Kidney (tissue), 14 donors: ENCODE measurements around the gene NFKB1. TPM values are rescaled to one million over a fixed set of nuclear protein-coding genes. Genes with fewer than 3 reads are reported as not detected.
"Not testable (repeated sequence)": the region's sequence is repeated elsewhere in the genome, so short reads cannot be mapped to it uniquely, and the experiment has no call there.

Experiments
- DNase-seq, 5 donors: peaks; one replicate each; pipeline ENCODE4 v3.0.0-alpha.2; 2013 to 2020
- FAIRE-seq: peaks from 2 replicates; lab custom pipeline; 2012; peaks lifted over from hg19 to GRCh38; lab: Jason Lieb, UNC
- H3K27ac ChIP-seq, 2 donors: one replicate each; pipeline ENCODE4 v1.7.0; 2013; ENCODE audit warnings: low read depth in 2 of 2, low read length in 2 of 2, inconsistent platforms in 1 of 2
- H3K27me3 ChIP-seq: one replicate; pipeline ENCODE4 v1.7.1; 2013; ENCODE audit warnings: low read length, inconsistent platforms; ENCODE audit not compliant: control insufficient read depth, insufficient read depth
- H3K36me3 ChIP-seq, 3 donors: one replicate each; pipeline versions ENCODE4 v1.7.0 to v1.7.1; 2013; ENCODE audit warnings: low read length in 3 of 3, control low read depth in 1 of 3, inconsistent platforms in 1 of 3; ENCODE audit not compliant: insufficient read depth in 3 of 3, control insufficient read depth in 2 of 3
- H3K4me1 ChIP-seq, 3 donors: one replicate each; pipeline versions ENCODE4 v1.7.0 to v1.7.1; 2013; ENCODE audit warnings: low read length in 3 of 3, inconsistent platforms in 1 of 3, low read depth in 1 of 3; ENCODE audit not compliant: control insufficient read depth in 2 of 3, insufficient read depth in 2 of 3
- H3K4me3 ChIP-seq, 3 donors: one replicate each; pipeline versions ENCODE4 v1.7.0 to v1.8.1; 2013; ENCODE audit warnings: low read length in 3 of 3, control low read depth in 1 of 3, inconsistent platforms in 1 of 3
- H3K9ac ChIP-seq, 3 donors: one replicate each; pipeline versions ENCODE4 v1.7.0 to v1.7.1; 2013; ENCODE audit warnings: low read length in 3 of 3, control low read depth in 1 of 3, inconsistent platforms in 1 of 3
- H3K9me3 ChIP-seq, 3 donors: one replicate each; pipeline versions ENCODE4 v1.7.0 to v1.7.1; 2013; ENCODE audit warnings: low read length in 3 of 3, control low read depth in 1 of 3, inconsistent platforms in 1 of 3; ENCODE audit not compliant: control insufficient read depth in 2 of 3, insufficient read depth in 1 of 3
- CTCF ChIP-seq: IDR thresholded peaks from 3 replicates; pipeline ENCODE4 v1.5.1; 2012; ENCODE audit warnings: mild to moderate bottlenecking, moderate library complexity, borderline replicate concordance; ENCODE audit not compliant: insufficient read depth; ENCODE audit errors: extremely low read depth
- intact Hi-C: fragments of 100-400 bp; cut with DNase I; formaldehyde crosslinking; loops from one replicate; pipeline ENCODE4 v1.11.1; 2022
- polyA plus RNA-seq: library from polyadenylated mRNA; stranded (reverse); fragments of 350-450 nt; fragmentation: Illumina TruSeq; extraction: RNeasy Lipid Tissue Mini Kit (QIAGEN cat#74804); gene quantifications from one replicate; pipeline ENCODE4 v1.2.3, GENCODE V29; 2014; ENCODE audit warnings: low read depth, low replicate concordance; ENCODE audit not compliant: insufficient read depth
- total RNA-seq: library from RNA; stranded (reverse); fragmentation: NEBNext Ultra II Directional; extraction: Animal tissue kit (Norgen Biotek cat#: 25700); gene quantifications from one replicate; pipeline ENCODE4 v1.2.1, GENCODE V29; 2021
- donor health status: control.
- donor health status: control.
- donor health status: control.
- donor health status: control.
- donor health status: control.
- donor health status: DM: yes; HTN: yes; CAD: no.
- donor health status: Normal renal cell carcinoma (clear cell type).

Gene NFKB1
- total and polyA plus RNA-seq, 2 donors from 2014 or later = 10.1 to 56.9 TPM

GRCh38 chr4:102565696-102566095 lies 64.5 kb downstream of the NFKB1 start:
- H3K4me3 ChIP-seq = no peak overlapping the region
- H3K27ac ChIP-seq = no peak overlapping the region
- no peak for TF ChIP-seq CTCF
- H3K27me3 ChIP-seq = no peaks in the 10 kb centered on the region
- no peak for FAIRE-seq
- no peak overlapping the region for H3K9ac ChIP-seq
- H3K9me3 ChIP-seq = no peaks in the 10 kb centered on the region
- peaks cover 0 to 3% (median 0%) of the 10 kb centered on the region in 3 donors for H3K36me3 ChIP-seq
- no peak for DNase-seq
- peaks cover 0 to 4% (median 3%) of the 10 kb centered on the region in 3 donors for H3K4me1 ChIP-seq
- intact Hi-C loops = no loop called here

- Histone ChIP-seq H3K9me3 (no peaks in the 10 kb centered on the region), H3K9ac (no peak overlapping the region), H3K27me3 (no peaks in the 10 kb centered on the region), H3K4me3 (no peak overlapping the region), H3K36me3 (peaks cover 0 to 3% (median 0%) of the 10 kb centered on the region in 3 donors), H3K4me1 (peaks cover 0 to 2% (median 0%) of the 10 kb centered on the region in 3 donors), H3K27ac (no peak overlapping the region)
- FAIRE-seq (no peak), DNase-seq (peak in 2 of 5 donors; percentile 4 to 11)
- intact Hi-C loops = no loop called here
- no peak for TF ChIP-seq CTCF
Measured at GRCh38 chr4:102566426-102566825, 65.3 kb downstream of the NFKB1 start.

DNA sequence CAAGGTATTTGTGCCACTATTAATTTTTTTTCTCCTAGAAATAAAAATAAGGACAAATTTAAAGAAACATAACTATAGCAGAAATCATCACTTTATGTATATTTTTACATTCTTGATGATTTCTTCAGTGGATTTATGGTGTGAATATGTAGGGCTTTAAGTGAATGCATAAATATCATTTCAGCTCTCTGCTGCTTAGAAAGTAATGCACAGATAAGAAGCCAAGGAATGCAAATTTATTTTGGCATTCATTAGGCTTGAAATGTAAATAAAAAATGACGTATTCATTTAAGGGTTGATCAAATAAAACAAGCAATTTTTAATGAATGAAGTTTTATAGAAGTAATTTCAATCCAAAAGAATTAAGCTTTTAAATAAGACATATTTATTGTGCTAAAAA lies 66.3 kb downstream of the NFKB1 start:
- DNase-seq (no peak), FAIRE-seq (no peak)
- no peak overlapping the region for H3K4me3 ChIP-seq
- no peaks in the 10 kb centered on the region for H3K27me3 ChIP-seq
- intact Hi-C loops = no loop called here
- H3K4me1 ChIP-seq = peaks cover 0 to 2% (median 0%) of the 10 kb centered on the region in 3 donors
- no peak for TF ChIP-seq CTCF
- H3K9ac ChIP-seq = no peak overlapping the region
- no peaks in the 10 kb centered on the region for H3K9me3 ChIP-seq
- no peak overlapping the region for H3K27ac ChIP-seq
- H3K36me3 ChIP-seq = peaks cover 0 to 3% (median 0%) of the 10 kb centered on the region in 3 donors

DNA sequence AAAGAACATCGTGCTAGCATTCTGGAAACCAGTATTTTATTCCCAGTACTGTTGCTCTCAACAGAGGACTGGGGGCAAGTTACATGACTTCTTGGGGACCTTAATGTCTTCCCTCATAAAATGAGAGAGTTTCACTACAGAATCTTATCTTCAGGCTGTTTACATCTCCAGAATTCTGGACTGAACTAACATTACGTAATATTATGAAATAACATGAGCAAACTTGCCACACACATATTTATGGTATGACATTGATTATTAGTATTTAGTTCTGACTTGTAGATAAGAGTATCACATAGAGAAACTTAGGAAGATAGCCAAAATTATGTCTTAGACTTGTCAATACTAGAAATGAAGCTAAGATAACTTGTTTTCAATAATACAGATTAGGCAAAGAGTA lies 68.0 kb downstream of the NFKB1 start:
- no peak for FAIRE-seq
- no peak for TF ChIP-seq CTCF

DNA sequence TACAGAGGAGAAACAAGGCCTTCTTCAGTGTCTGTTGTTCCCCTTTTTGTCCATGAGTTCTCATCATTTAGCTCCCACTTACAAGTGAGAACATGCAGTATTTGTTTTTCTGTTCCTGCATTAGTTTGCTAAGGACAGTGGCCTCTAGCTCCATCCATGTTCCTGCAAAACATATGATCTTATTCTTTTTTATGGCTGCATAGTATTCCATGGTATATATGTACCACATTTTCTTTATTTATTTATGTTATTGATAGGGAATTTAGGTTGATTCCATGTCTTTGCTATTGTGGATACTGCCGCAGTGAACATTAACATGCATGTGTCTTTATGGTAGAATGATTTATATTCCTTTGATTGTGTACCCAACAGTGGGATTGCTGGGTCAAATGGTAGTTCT lies 69.1 kb downstream of the NFKB1 start:
- intact Hi-C loops, H3K36me3 ChIP-seq, H3K27me3 ChIP-seq, DNase-seq, H3K9me3 ChIP-seq, H3K27ac ChIP-seq, FAIRE-seq, H3K4me1 ChIP-seq, H3K4me3 ChIP-seq, H3K9ac ChIP-seq: not testable (repeated sequence)

More for the DNA sequence above, 68.0 kb downstream of the NFKB1 start:
- no peak for DNase-seq
- H3K4me1 ChIP-seq = peaks cover 0 to 2% (median 0%) of the 10 kb centered on the region in 3 donors
- no peaks in the 10 kb centered on the region for H3K9me3 ChIP-seq
- H3K4me3 ChIP-seq = no peak overlapping the region
- intact Hi-C loops = no loop called here
- H3K36me3 ChIP-seq = peaks cover 0 to 3% (median 0%) of the 10 kb centered on the region in 3 donors
- no peak overlapping the region for H3K9ac ChIP-seq
- H3K27ac ChIP-seq = no peak overlapping the region
- no peaks in the 10 kb centered on the region for H3K27me3 ChIP-seq
